ENCODE measurements around the gene WDR86. TPM values are rescaled to one million over a fixed set of nuclear protein-coding genes. Genes with fewer than 3 reads are reported as not detected.

WDR86 gene
- total and polyA plus RNA-seq, 2 experiments from 2014 or later: 9.1 to 59.1 TPM

GRCh38 chr7:151375530-151376217 is 34.2 kb downstream of the WDR86 start:
- H3K36me3 ChIP-seq (ENCODE audit: insufficient read depth): no peaks in the 10 kb centered on the region
- H4K20me1 ChIP-seq (replicated peaks; ENCODE audit: insufficient read depth): no peaks in the 10 kb centered on the region; the same call in 1 of the 2 replicates
- H2AFZ ChIP-seq: no peak overlapping the region
- Mint-ChIP-seq H3K9me3 (no peaks in the 10 kb centered on the region), H3K27ac (no peak overlapping the region), H3K36me3 (ENCODE audit: low read depth) (peaks cover 7% of the 10 kb centered on the region; the same call in 2 of the 3 replicates), H3K4me1 (peaks cover 31% of the 10 kb centered on the region), H3K27me3 (ENCODE audit: insufficient read depth, low read depth, poor library complexity) (peaks cover 17% of the 10 kb centered on the region), H3K4me3 (no peak overlapping the region)
- H3K27ac ChIP-seq (ENCODE audit: low read depth): no peak overlapping the region
- H3K9me2 ChIP-seq (ENCODE audit: insufficient read depth): no peaks in the 10 kb centered on the region
- no peaks in the 10 kb centered on the region for H3K27me3 ChIP-seq (ENCODE audit: insufficient read depth)
- H3K79me2 ChIP-seq (replicated peaks; ENCODE audit: insufficient read depth): no peaks in the 10 kb centered on the region
- H3K4me3 ChIP-seq: no peak overlapping the region
- DNase-seq (ENCODE audit: low spot score) (no peak), ATAC-seq (no peak)
- H3K4me2 ChIP-seq: no peak overlapping the region
- peaks cover 9% of the 10 kb centered on the region for H3K4me1 ChIP-seq (ENCODE audit: insufficient read depth)
- TF ChIP-seq ZNF114 (CRISPR knock-in tag; IDR thresholded peaks at IDR 0.05) (no peak), JUNB (IDR thresholded peaks at IDR 0.05; ENCODE audit: unreplicated experiment) (no peak), STAT1 (IDR thresholded peaks at IDR 0.05; ENCODE audit: unreplicated experiment) (no peak), ZNF331 (CRISPR knock-in tag; IDR thresholded peaks at IDR 0.05; ENCODE audit: low read depth) (no peak), NANOG (IDR thresholded peaks at IDR 0.05; ENCODE audit: borderline replicate concordance) (no peak), ZNF462 (CRISPR knock-in tag; IDR thresholded peaks at IDR 0.05) (no peak), ETS1 (IDR thresholded peaks at IDR 0.05) (no peak), EZH2 (IDR thresholded peaks at IDR 0.05; ENCODE audit: low read depth, unreplicated experiment) (no peak), CREB1 (CRISPR knock-in tag; IDR thresholded peaks at IDR 0.05; ENCODE audit: low read depth) (no peak), CTCF (conservative IDR thresholded peaks at IDR 0.05; ENCODE audit: low read depth in 2 of 2) (no peak), REST (IDR thresholded peaks at IDR 0.05; ENCODE audit: unreplicated experiment) (no peak), EZH2phosphoT487 (IDR thresholded peaks at IDR 0.05; ENCODE audit: unreplicated experiment) (no peak), POLR2AphosphoS5 (IDR thresholded peaks at IDR 0.05; ENCODE audit: low read depth) (no peak)
- H3F3A ChIP-seq (replicated peaks; ENCODE audit: low read depth): 0 out of 2 replicates have a peak, but pooled peaks cover 3% of the 10 kb centered on the region

Data from GM23338 (cell line).